SIG-M5 (cell line): ENCODE data around the gene STK36.

Experiments used
- DNase-seq: peaks from one replicate; lab custom pipeline; 2025; lab: John Stamatoyannopoulos, UW

Gene STK36

GRCh38 chr2:218663901-218664300, 8.0 kb upstream of the STK36 start:
- DNase-seq = no peak

GRCh38 chr2:218664653-218665052, 7.2 kb upstream of the STK36 start:
- no peak for DNase-seq

GRCh38 chr2:218671097-218671653, 711 bp upstream of the STK36 start:
- no peak for DNase-seq

GRCh38 chr2:218679119-218679518, 7.2 kb downstream of the STK36 start:
- no peak for DNase-seq

GRCh38 chr2:218680061-218680460, 8.2 kb downstream of the STK36 start:
- no peak for DNase-seq

- DNase-seq = peak; percentile 53
Observed at GRCh38 chr2:218687400-218688060, 15.6 kb downstream of the STK36 start.

- DNase-seq = no peak
Observed at GRCh38 chr2:218691234-218691633, 19.3 kb downstream of the STK36 start.

- no peak for DNase-seq
Observed at GRCh38 chr2:218694405-218695145, 22.7 kb downstream of the STK36 start.

GRCh38 chr2:218698885-218699284, 27.0 kb downstream of the STK36 start:
- no peak for DNase-seq

GRCh38 chr2:218701806-218702205, 29.9 kb downstream of the STK36 start:
- no peak for DNase-seq

- no peak for DNase-seq
Observed at GRCh38 chr2:218703341-218703740, 31.5 kb downstream of the STK36 start.

GRCh38 chr2:218708086-218708485, 36.2 kb downstream of the STK36 start:
- no peak for DNase-seq

- DNase-seq = no peak
Observed at GRCh38 chr2:218709908-218710307, 38.0 kb downstream of the STK36 start.

- DNase-seq = no peak
Observed at GRCh38 chr2:218710334-218710686, 38.4 kb downstream of the STK36 start.

- peak; percentile 74 for DNase-seq
Observed at GRCh38 chr2:218710687-218711549, 39.0 kb downstream of the STK36 start, which contains the start of gene TTLL4. Gene TTLL4, plus strand, starts transcription at chr2:218710835. Its CDS starts 26,842 bp downstream, at chr2:218737677.

GRCh38 chr2:218711550-218711929, 39.7 kb downstream of the STK36 start:
- no peak for DNase-seq

- DNase-seq = no peak
Observed at GRCh38 chr2:218713922-218714321, 42.0 kb downstream of the STK36 start.

GRCh38 chr2:218716070-218716469, 44.2 kb downstream of the STK36 start:
- no peak for DNase-seq

GRCh38 chr2:218717262-218717661, 45.4 kb downstream of the STK36 start:
- DNase-seq = no peak

- DNase-seq = no peak
Observed at GRCh38 chr2:218718058-218718457, 46.2 kb downstream of the STK36 start.

GRCh38 chr2:218719457-218719856, 47.6 kb downstream of the STK36 start:
- DNase-seq = no peak
